GM19239 (cell line): ENCODE results near the gene RASD1.

Experiments used
- DNase-seq: peaks from one replicate; pipeline ENCODE4 v3.0.0; 2011; ENCODE audit warnings: low spot score; ENCODE audit not compliant: insufficient read length
- FAIRE-seq: peaks from 2 replicates; lab custom pipeline; 2011; peaks lifted over from hg19 to GRCh38; lab: Jason Lieb, UNC

Gene RASD1

DNA sequence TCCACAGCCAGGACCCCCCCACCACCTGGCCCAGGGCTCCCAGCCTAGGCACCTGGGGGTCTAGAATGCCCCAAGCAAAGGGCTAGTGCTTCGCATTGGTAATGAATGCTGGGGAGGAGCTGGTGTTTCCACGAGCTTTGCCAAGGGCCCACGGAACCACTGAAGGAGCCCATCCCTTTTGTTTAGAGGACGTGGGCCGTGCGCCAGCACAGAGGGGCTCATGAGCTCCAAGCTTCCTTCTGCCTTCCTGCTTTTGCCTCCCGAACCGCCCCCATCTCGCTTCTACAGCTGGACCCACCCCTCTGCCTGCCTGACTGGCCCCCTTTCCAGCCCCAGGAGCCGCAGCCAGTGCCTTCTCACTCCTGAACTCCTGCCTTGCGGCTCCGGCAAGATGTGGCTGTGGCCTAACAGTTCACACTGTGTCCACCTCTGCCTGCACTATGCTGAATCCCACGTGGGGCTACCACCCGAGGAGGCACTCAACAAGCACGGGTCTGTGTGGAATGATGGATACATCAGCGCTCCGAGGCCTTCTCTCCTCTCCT lies 31.8 kb upstream of the RASD1 start:
- DNase-seq: no peak
- no peak for FAIRE-seq

GRCh38 chr17:17527534-17527933 lies 31.3 kb upstream of the RASD1 start:
- DNase-seq (no peak), FAIRE-seq (no peak)

- FAIRE-seq (no peak), DNase-seq (no peak)
Observed at GRCh38 chr17:17526369-17526768, 30.2 kb upstream of the RASD1 start.

- DNase-seq (no peak), FAIRE-seq (no peak)
Observed at GRCh38 chr17:17525956-17526355, 29.8 kb upstream of the RASD1 start.

DNA sequence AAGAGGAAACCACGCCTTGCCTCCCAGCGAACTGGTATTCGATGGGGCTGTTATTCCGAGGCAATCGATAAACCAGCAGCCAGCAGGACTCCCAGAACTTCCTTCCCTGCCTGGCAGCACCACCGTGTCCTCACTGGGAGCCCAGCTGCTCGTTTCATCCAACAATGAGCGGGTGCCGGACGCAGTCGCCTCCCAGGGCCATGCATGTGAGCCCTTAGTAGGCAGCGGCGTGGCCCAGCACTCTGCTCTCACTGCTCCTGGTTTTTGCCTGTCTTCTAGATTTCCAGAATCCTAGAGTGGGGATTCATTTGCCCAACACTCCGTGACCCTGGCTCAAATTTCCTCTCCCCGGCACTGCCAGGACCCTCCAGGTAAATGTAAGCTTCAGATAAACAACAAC lies 29.1 kb upstream of the RASD1 start:
- DNase-seq (no peak), FAIRE-seq (no peak)

- FAIRE-seq (no peak), DNase-seq (no peak)
Observed at GRCh38 chr17:17523731-17524490, 27.7 kb upstream of the RASD1 start.

DNA sequence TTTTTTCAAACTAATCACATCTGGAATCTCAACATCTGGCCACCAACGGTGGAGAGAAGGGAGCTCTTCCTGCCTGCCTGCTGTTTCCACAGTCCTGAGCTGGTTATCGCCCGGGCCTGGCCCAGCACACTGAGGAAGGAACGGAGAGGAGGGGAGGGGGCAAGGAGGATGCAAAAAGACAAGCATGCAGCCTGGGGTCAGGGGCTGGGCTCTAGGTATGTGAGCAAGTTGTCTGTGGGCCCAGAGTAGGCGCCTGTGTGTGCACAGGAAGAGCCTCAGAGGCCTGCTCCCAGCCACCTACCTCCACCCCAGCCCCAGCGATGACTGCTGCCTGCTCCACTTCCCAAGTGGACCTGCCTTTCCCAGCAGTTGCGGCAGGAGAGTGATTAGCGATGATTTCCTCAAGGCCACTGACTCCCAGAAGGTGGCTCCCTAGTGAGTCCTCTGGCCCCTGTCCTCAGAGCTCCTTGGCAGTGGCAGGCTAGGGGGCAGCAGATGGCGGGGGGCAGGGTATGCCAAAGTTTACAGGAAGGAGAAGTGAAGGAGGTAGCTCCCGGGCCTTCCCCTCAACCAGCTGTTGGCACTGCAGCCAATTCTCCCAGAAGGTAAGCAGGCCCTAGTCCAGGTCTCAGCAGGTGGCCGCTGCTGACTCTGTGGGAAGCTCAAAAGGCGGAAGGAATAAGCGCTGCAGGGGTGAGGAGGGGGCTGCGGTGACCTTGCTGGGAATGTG lies 27.0 kb upstream of the RASD1 start:
- FAIRE-seq: no peak
- DNase-seq: no peak

DNA sequence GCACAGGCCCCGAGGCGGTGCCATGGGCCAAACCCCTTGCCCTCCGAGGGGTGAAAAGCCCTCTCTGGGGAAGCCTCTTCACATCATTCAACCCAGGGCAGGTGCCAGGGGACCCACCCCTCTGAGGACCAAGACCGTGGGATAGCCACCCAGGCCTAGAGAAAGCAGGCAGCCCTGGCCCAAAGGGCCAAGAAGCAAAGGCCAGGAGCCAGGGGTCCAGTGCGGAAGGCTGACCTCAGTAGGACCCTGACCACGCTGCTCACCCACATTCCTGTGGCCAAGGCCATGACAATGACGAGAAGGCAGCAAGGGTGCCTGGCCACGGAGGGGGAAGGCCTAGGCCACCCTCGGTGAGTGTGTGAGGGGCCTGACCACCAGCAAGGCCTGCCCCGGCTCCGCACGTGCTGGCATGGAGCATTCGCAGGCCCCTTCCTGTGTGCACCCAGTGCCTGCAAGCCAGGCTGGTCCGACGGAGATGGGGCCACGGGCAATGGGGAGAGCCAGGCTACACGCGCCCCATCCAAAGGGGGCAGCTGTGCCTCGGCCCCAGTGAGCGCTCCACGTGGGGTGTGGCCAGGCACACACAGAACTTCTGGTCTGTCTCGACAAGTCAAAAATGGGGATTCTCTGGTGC lies 24.5 kb upstream of the RASD1 start:
- FAIRE-seq (no peak), DNase-seq (no peak)

- FAIRE-seq: no peak
Observed at GRCh38 chr17:17519886-17520285, 23.7 kb upstream of the RASD1 start.

DNA sequence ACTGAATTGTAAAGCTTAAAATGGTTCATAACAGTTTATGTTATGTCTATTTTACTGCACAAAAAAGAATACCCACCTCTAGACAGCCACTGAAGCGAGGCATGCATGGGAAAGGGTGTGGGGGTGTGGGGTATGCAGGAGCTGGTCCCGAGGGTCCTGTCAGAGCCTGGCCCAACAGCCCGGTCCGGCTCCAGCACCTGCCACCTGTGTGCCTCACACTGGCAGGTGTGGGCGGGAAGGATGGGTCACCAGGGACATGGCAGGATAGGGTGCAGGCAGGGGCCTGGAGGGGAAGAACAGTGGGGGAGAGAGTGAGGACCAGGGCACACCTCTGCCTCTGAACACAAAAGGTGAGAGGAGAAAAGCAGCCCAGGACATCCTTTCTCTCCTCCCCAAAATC lies 22.8 kb upstream of the RASD1 start:
- DNase-seq (no peak), FAIRE-seq (no peak)

More at GRCh38 chr17:17519886-17520285, 23.7 kb upstream of the RASD1 start:
- no peak for DNase-seq

- DNase-seq (no peak), FAIRE-seq (no peak)
Observed at GRCh38 chr17:17518014-17518413, 21.8 kb upstream of the RASD1 start.

GRCh38 chr17:17516941-17517720 lies 20.9 kb upstream of the RASD1 start:
- FAIRE-seq (no peak), DNase-seq (no peak)

- FAIRE-seq: no peak
- DNase-seq: no peak
Observed at GRCh38 chr17:17515934-17516930, 20.0 kb upstream of the RASD1 start.

DNA sequence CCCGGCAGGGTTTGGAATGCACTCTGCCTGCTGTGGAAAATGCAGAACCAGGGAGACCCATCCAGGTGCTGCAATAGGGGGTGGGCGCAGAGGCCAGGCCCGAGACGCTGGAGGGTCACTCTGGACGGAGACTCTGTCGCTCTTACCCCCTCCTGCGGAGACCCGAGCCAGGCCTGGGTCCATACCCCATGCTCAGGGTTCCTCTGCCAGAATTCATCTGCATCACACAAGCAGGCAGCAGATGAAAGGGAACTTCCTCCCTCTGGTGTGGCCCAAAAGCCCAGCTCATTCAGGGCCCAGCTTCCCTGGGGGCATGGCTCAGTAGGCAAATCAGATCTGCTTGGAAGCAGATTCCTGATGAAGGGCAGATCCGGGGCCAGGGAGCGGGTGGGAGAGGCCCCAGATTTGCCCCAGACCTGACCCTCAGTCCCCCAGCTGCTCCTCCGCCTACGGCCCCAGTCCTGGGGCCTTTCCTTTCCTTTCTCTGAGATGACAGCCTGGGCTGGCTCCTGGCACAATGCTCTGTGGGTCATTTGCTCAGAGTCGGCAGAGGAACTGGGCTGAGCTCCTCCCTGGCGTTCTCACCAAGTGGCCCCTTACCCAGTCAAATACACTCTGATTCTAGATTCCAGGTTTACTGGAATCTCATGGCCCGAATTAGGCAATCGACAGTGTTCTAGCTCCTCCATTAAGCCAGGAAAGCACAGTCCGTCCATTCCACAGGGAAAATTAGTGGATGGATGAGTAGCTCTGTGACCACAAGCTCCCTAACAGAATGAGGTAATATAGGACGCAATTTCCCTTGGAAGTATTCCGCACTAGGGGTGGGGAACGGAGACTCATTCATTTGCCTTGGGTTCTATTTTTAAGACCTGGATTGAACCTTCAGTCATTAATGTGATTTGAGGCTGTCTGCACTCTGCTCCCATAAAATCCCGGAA lies 19.1 kb upstream of the RASD1 start:
- no peak for DNase-seq
- FAIRE-seq: no peak

DNA sequence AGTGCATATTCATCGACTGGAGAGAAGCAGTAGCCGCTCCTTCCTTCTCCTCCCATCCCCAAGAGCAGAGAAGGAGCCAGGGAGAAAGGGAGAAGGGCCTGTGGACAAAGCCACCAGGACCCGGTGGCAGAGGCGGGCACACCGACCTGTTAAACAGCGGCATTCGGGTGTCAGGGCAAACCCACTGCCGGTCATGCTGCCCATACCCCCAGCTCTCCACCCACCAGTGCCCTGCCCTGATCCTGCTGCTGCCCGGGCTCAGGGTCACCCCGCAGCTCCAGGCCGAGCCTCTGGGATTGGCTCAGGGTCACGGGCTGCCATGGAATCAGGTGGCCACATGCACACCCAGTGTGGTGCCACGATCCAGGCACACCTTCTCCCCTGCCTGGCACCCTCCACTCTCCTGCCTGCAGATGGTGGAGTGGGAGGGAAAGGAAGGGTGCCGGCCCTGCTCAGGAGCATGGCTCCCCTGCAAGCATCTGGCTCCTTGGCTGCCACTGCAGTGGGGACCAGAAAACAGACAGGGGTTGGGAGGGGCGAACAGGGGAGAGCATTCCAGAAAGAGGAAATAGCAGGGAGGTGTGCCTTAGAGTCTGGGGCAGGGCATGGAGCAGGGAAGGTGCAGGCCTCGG lies 18.3 kb upstream of the RASD1 start:
- no peak for FAIRE-seq
- no peak for DNase-seq

DNA sequence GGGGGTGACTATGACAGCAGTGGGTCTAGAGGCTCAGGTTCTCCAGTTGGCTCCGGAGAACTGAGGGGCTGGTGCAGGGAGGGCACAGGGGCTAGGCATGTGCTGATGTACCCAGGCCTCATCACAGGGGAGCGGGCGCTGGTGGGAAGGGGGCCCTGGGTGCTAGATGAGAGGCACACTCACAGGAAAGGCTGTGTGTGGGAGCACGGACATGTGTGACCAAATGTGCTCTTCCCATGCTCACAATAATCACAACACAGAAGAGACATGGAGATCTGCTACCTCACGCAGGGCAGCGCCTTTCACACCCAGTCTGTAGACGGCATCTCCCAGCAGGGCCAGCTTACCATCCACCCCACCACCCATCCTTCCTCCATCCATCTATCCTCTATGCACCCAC lies 17.4 kb upstream of the RASD1 start:
- DNase-seq: no peak
- FAIRE-seq: no peak

DNA sequence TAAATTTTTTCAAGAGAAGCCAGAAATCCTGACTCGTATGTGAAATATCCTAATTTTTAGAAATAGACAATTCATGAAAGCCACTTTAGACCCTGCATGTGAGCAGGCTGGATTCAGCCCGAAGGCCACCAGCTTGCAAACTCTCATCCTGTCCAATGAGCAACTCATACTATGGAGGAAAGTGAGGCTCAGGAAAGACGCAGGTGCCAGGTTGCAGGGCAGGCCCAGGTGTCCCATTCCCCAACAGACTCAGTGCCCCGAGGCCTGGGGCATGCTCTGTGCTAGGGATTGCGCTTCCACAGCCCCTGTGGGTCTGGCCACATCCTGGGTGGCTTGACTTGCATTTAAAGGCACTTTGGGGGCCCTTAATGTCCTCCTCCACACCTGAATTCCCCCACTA lies 16.7 kb upstream of the RASD1 start:
- no peak for FAIRE-seq
- no peak for DNase-seq
